Cardiac ventricle fibroblast (primary cell): Measurements from ENCODE around the gene LRRC14B. TPM values are rescaled to one million over a fixed set of nuclear protein-coding genes. Genes with fewer than 3 reads are reported as not detected.

ENCODE experiments used
- total RNA-seq: library from RNA; depleted of rRNA; stranded (reverse); fragments of >200 nt; gene quantifications from 2 replicates; pipeline ENCODE4 v1.2.3, GENCODE V29; 2015

LRRC14B gene
- total RNA-seq: not detected in 2 replicates

GRCh38 chr5:191036-191948 lies at the start of gene LRRC14B:
Gene LRRC14B, plus strand, starts transcription at chr5:191495. Its CDS starts 44 bp downstream, at chr5:191539.

DNA sequence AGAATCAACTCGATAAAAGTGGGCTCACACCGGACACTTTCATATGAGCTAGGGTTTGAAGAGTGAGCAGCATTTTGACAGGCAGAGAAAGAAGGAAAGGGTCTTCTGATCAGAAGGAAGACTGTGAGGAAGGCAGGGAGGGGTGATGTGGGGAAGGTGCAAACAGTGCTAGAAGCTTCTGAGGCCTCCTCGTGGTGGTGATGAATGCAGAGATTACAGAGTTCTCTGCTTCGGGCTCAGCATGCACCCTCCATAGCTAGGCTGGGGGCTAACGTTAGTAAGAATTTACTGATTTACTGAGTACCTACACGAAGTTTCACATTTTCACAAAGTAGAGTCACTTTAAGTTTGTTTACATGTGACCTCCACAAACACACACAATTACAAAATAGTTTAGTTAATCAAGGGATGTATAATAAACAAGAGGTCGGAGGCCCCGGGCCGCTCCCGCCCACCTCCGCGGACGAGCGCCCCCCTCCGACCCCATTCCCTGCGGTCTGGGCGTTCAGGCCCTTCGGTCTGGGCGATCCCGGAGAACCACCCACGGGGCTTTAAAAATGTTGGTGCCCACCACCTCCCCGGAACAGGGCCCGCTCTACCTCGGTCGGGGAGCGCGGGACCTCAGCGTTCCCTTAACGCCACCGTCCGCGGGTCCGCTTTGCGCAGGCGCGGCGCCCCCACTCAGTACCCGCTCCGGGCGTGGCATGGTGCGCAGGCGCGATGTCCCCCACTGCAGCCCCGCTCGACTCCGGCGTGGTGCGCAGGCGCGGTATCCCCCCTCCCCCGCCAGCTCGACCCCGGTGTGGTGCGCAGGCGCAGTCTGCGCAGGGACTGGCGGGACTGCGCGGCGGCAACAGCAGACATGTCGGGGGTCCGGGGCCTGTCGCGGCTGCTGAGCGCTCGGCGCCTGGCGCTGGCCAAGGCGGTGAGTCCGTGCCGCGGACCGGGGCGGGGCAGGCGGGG lies 26.5 kb downstream of the LRRC14B start, which contains the start of the genes CCDC127 and SDHA:
TSS of gene CCDC127 (minus strand) at position 660 of the 963 bp plus-strand sequence. CDS start 1,304 bp downstream, outside the sequence.
TSS of gene SDHA (plus strand) at position 827 of the 963 bp plus-strand sequence. CDS start at position 863, 36 bp downstream.

Other genes with a start within 250 kb of the LRRC14B start
- gene PLEKHG4B, start 99.3 kb upstream of the LRRC14B start, total RNA-seq: not detected in 2 replicates
- 6.0 and 6.1 TPM in 2 replicates for gene CCDC127, start 26.7 kb downstream of the LRRC14B start, total RNA-seq
- 73.9 and 85.9 TPM in 2 replicates for gene SDHA, start 26.8 kb downstream of the LRRC14B start, total RNA-seq
- gene PDCD6, start 80.2 kb downstream of the LRRC14B start, total RNA-seq: 74.1 and 80.5 TPM in 2 replicates
- gene AHRR, start 130.2 kb downstream of the LRRC14B start, total RNA-seq: 2.9 and 3.0 TPM in 2 replicates